ENCODE data around the gene FOXJ3.

- TF ChIP-seq CTCF (IDR thresholded peaks at IDR 0.05) = no peak
- TF ChIP-seq POLR2A (IDR thresholded peaks at IDR 0.05; ENCODE audit: low read depth) = no peak
- no peak for TF ChIP-seq EP300 (IDR thresholded peaks at IDR 0.05)
- TF ChIP-seq POLR2AphosphoS5 (IDR thresholded peaks at IDR 0.05) = no peak
Measured at GRCh38 chr1:42164551-42165420, 170.2 kb downstream of the FOXJ3 start, which contains the start of gene GUCA2A.

Data from esophagus muscularis mucosa (tissue), 4 donors.